ENCODE results near the gene GGA3.

Gene GGA3

GRCh38 chr17:75273977-75274708, 12.7 kb upstream of the GGA3 start:
- no peak overlapping the region for H3K27ac ChIP-seq
- H3K9me3 ChIP-seq (ENCODE audit: severe bottlenecking): no peaks in the 10 kb centered on the region
- peaks cover 61% of the 10 kb centered on the region for H3K36me3 ChIP-seq
- DNase-seq: no peak
- H3K4me3 ChIP-seq (ENCODE audit: low read depth, low read length): no peak overlapping the region
- no peaks in the 10 kb centered on the region for H3K27me3 ChIP-seq (ENCODE audit: insufficient read depth, low read depth, severe bottlenecking)
- TF ChIP-seq CTCF (IDR thresholded peaks at IDR 0.05; ENCODE audit: low read depth, low read length): no peak

- Histone ChIP-seq H3K27ac (no peak overlapping the region), H3K36me3 (peaks cover 49% of the 10 kb centered on the region), H3K27me3 (ENCODE audit: insufficient read depth, low read depth, severe bottlenecking) (no peaks in the 10 kb centered on the region), H3K4me3 (ENCODE audit: low read depth, low read length) (no peak overlapping the region), H3K9me3 (ENCODE audit: severe bottlenecking) (no peaks in the 10 kb centered on the region)
- no peak for DNase-seq
- no peak for TF ChIP-seq CTCF (IDR thresholded peaks at IDR 0.05; ENCODE audit: low read depth, low read length)
Measured at GRCh38 chr17:75272848-75273184, 11.4 kb upstream of the GGA3 start.

GRCh38 chr17:75271955-75272847, 10.8 kb upstream of the GGA3 start:
- 0 out of 2 replicates have a peak, but pooled peaks have one; percentile 3 for TF ChIP-seq CTCF (IDR thresholded peaks at IDR 0.05; ENCODE audit: low read depth, low read length)
- Histone ChIP-seq H3K9me3 (ENCODE audit: severe bottlenecking) (no peaks in the 10 kb centered on the region), H3K27ac (no peak overlapping the region), H3K36me3 (peaks cover 47% of the 10 kb centered on the region), H3K4me3 (ENCODE audit: low read depth, low read length) (peak overlapping the region; percentile 81), H3K27me3 (ENCODE audit: insufficient read depth, low read depth, severe bottlenecking) (no peaks in the 10 kb centered on the region)
- peak; percentile 23 for DNase-seq

GRCh38 chr17:75271233-75271954, 10.0 kb upstream of the GGA3 start:
- peak; percentile 64 for DNase-seq
- no peaks in the 10 kb centered on the region for H3K27me3 ChIP-seq (ENCODE audit: insufficient read depth, low read depth, severe bottlenecking)
- TF ChIP-seq CTCF (IDR thresholded peaks at IDR 0.05; ENCODE audit: low read depth, low read length): peak; percentile 88
- peak overlapping the region; percentile 81 for H3K4me3 ChIP-seq (ENCODE audit: low read depth, low read length)
- peak overlapping the region; percentile 65 for H3K27ac ChIP-seq
- H3K9me3 ChIP-seq (ENCODE audit: severe bottlenecking): no peaks in the 10 kb centered on the region
- peaks cover 50% of the 10 kb centered on the region for H3K36me3 ChIP-seq

GRCh38 chr17:75270966-75271232, 9.5 kb upstream of the GGA3 start, which contains the start of gene MIF4GD:
TSS of gene MIF4GD (minus strand) at chr17:75271231. CDS start at chr17:75270195, 1,036 bp downstream.
- Histone ChIP-seq H3K27me3 (ENCODE audit: insufficient read depth, low read depth, severe bottlenecking) (no peaks in the 10 kb centered on the region), H3K4me3 (ENCODE audit: low read depth, low read length) (peak within 1 kb of the TSS; percentile 94), H3K9me3 (ENCODE audit: severe bottlenecking) (no peaks in the 10 kb centered on the region), H3K36me3 (peaks cover 50% of the 10 kb centered on the region), H3K27ac (peak within 1 kb of the TSS; percentile 81)
- peak; percentile 80 for DNase-seq
- TF ChIP-seq CTCF (IDR thresholded peaks at IDR 0.05; ENCODE audit: low read depth, low read length): no peak

Data from WERI-Rb-1 (cell line).